GM06990 (cell line): ENCODE results near the gene SAMD10.

ENCODE experiments used
- DNase-seq: peaks from one replicate; pipeline ENCODE4 v3.0.0-alpha.2; 2011; ENCODE audit not compliant: insufficient read length; ENCODE audit errors: extremely low read depth
- H3K27me3 ChIP-seq: replicated peaks from 2 replicates; pipeline ENCODE4 v1.6.0; 2011; ENCODE audit warnings: low read length; ENCODE audit not compliant: control insufficient read depth, insufficient read depth
- H3K36me3 ChIP-seq: 2 replicates; pipeline ENCODE4 v1.5.1; 2011; ENCODE audit warnings: low read length; ENCODE audit not compliant: control insufficient read depth, insufficient read depth
- H3K4me3 ChIP-seq: replicated peaks from 2 replicates; pipeline ENCODE4 v1.5.1; 2011; ENCODE audit warnings: low read depth, mild to moderate bottlenecking, control low read depth, low read length
- CTCF ChIP-seq: IDR thresholded peaks from 2 replicates; pipeline ENCODE4 v1.5.1; 2011; ENCODE audit warnings: low read length, control low read depth, mild to moderate bottlenecking, inconsistent platforms; ENCODE audit not compliant: insufficient read depth, poor library complexity, severe bottlenecking

SAMD10 gene

GRCh38 chr20:63924241-63924640 lies 55.2 kb downstream of the SAMD10 start:
- DNase-seq = no peak
- no peaks in the 10 kb centered on the region for H3K27me3 ChIP-seq
- H3K4me3 ChIP-seq = no peak overlapping the region
- H3K36me3 ChIP-seq = peaks cover 18% of the 10 kb centered on the region
- no peak for TF ChIP-seq CTCF
